Lung (tissue), 12 donors: ENCODE results near the gene MYH14. TPM values are rescaled to one million over a fixed set of nuclear protein-coding genes. Genes with fewer than 3 reads are reported as not detected.
A peak's percentile ranks its signal among the peaks of the same experiment; 100 is the strongest.

Experiments
- ATAC-seq: fragments of 200-7000 bp; cut with Tn5 transposase; one replicate; pipeline ENCODE4 v1.9.1; 2020; ENCODE audit warnings: moderate number of reproducible peaks; ENCODE audit not compliant: insufficient read depth, low FRiP score
- DNase-seq, 3 donors: peaks; one replicate each; pipeline ENCODE4 v3.0.0-alpha.2; 2013 to 2017
- H3K27ac ChIP-seq, 2 donors: one replicate each; pipeline ENCODE4 v1.5.1; 2013; ENCODE audit warnings: mild to moderate bottlenecking in 2 of 2, moderate library complexity in 2 of 2, control low read depth in 1 of 2, inconsistent platforms in 1 of 2, low read depth in 1 of 2, low read length in 1 of 2
- H3K27me3 ChIP-seq, 3 donors: one replicate each; pipeline ENCODE4 v1.5.1; 2013; ENCODE audit warnings: low read length in 2 of 3; ENCODE audit not compliant: control insufficient read depth in 3 of 3, insufficient read depth in 3 of 3
- H3K36me3 ChIP-seq, 4 donors: one replicate each; pipeline ENCODE4 v1.5.1; 2013; ENCODE audit warnings: low read length in 4 of 4, mild to moderate bottlenecking in 1 of 4, moderate library complexity in 1 of 4; ENCODE audit not compliant: control insufficient read depth in 4 of 4, insufficient read depth in 4 of 4
- H3K4me1 ChIP-seq, 5 donors: one replicate each; pipeline ENCODE4 v1.5.1; 2013; ENCODE audit warnings: low read length in 5 of 5, mild to moderate bottlenecking in 2 of 5, moderate library complexity in 1 of 5; ENCODE audit not compliant: control insufficient read depth in 5 of 5, insufficient read depth in 5 of 5
- H3K4me3 ChIP-seq: one replicate; pipeline ENCODE4 v1.5.1; 2013; ENCODE audit warnings: mild to moderate bottlenecking, control low read depth, moderate library complexity
- H3K9ac ChIP-seq, 2 donors: one replicate each; pipeline ENCODE4 v1.5.1; 2013; ENCODE audit warnings: low read length in 2 of 2, control low read depth in 1 of 2; ENCODE audit not compliant: insufficient read depth in 1 of 2
- H3K9me3 ChIP-seq, 4 donors: one replicate each; pipeline ENCODE4 v1.5.1; 2013; ENCODE audit warnings: low read length in 3 of 4, mild to moderate bottlenecking in 1 of 4, moderate library complexity in 1 of 4; ENCODE audit not compliant: control insufficient read depth in 4 of 4, insufficient read depth in 3 of 4
- CTCF ChIP-seq: IDR thresholded peaks from 2 replicates; pipeline ENCODE4 v1.5.1; 2012; ENCODE audit warnings: mild to moderate bottlenecking; ENCODE audit errors: control extremely low read depth, extremely low read depth
- WGBS, 2 donors: extraction: QIAGEN DNeasy Blood & Tissue Kit; methylation state at CpG; one replicate each; pipeline ENCODE4 v1.1.7; 2013; 5-methylcytosine and 5-hydroxymethylcytosine counted together
- polyA plus RNA-seq, 2 donors: library from polyadenylated mRNA; stranded (reverse); fragments of 200-250 nt; gene quantifications; one replicate each; pipeline ENCODE4 v1.2.1, GENCODE V29; 2013
- total RNA-seq, 2 donors: library from RNA; depleted of rRNA in 1 of 2; stranded (reverse); fragments of >200 nt in 1 of 2; gene quantifications; one replicate each; pipeline ENCODE4 v1.2.1, GENCODE V29; 2014 to 2021
- donor health status: control.
- donor health status: control.
- donor health status: Bipolar disorder and iron deficiency.
- donor health status: healthy.
- donor health status: DM: yes; HTN: yes; CAD: no.

MYH14 gene
- total and polyA plus RNA-seq, 4 donors = 48.3 to 159 (median 98.6) TPM

GRCh38 chr19:50158577-50158976 is 44.8 kb upstream of the MYH14 start:
- no peaks in the 10 kb centered on the region for H3K27me3 ChIP-seq
- no peak overlapping the region for H3K4me3 ChIP-seq
- H3K27ac ChIP-seq = no peak overlapping the region
- no peak for TF ChIP-seq CTCF
- no peak for ATAC-seq
- no peak for DNase-seq
- no peaks in the 10 kb centered on the region for H3K36me3 ChIP-seq
- peaks cover 0 to 6% (median 0%) of the 10 kb centered on the region in 5 donors for H3K4me1 ChIP-seq
- H3K9me3 ChIP-seq = peaks cover 0 to 15% (median 5%) of the 10 kb centered on the region in 4 donors
- H3K9ac ChIP-seq = no peak overlapping the region

- no peak overlapping the region for H3K27ac ChIP-seq
- DNase-seq (no peak), ATAC-seq (no peak)
- no peaks in the 10 kb centered on the region for H3K27me3 ChIP-seq
- TF ChIP-seq CTCF = no peak
- no peak overlapping the region for H3K4me3 ChIP-seq
- no peak overlapping the region for H3K9ac ChIP-seq
- no peaks in the 10 kb centered on the region for H3K36me3 ChIP-seq
- H3K9me3 ChIP-seq = peaks cover 0 to 15% (median 5%) of the 10 kb centered on the region in 4 donors
- H3K4me1 ChIP-seq = peaks cover 0 to 6% (median 0%) of the 10 kb centered on the region in 5 donors
- 97% methylated on average over 2 of the region's 2 CpGs for WGBS, 2 donors
Observed at GRCh38 chr19:50159078-50159477, 44.3 kb upstream of the MYH14 start.

- no peaks in the 10 kb centered on the region for H3K36me3 ChIP-seq
- WGBS, 2 donors = 17 to 20% methylated on average over 26 of the region's 26 CpGs
- H3K27ac ChIP-seq = no peak within 1 kb of the TSS
- H3K4me3 ChIP-seq = no peak within 1 kb of the TSS
- no peak for ATAC-seq
- no peak for TF ChIP-seq CTCF
- DNase-seq = peak in 1 of 3 donors; percentile 49
- H3K9ac ChIP-seq = no peak within 1 kb of the TSS
- peaks cover 0 to 25% (median 5%) of the 10 kb centered on the region in 5 donors for H3K4me1 ChIP-seq
- H3K27me3 ChIP-seq = no peaks in the 10 kb centered on the region
- H3K9me3 ChIP-seq = peaks cover 0 to 14% (median 5%) of the 10 kb centered on the region in 4 donors
Observed at GRCh38 chr19:50162988-50163387, 40.4 kb upstream of the MYH14 start, which contains the start of gene IZUMO2. IZUMO2 (minus strand) TSS chr19:50163281; CDS start chr19:50163194, 87 bp downstream.

- Histone ChIP-seq H3K4me1 (peaks cover 0 to 28% (median 5%) of the 10 kb centered on the region in 5 donors), H3K9ac (no peak overlapping the region), H3K27me3 (no peaks in the 10 kb centered on the region), H3K27ac (no peak overlapping the region), H3K4me3 (no peak overlapping the region), H3K36me3 (no peaks in the 10 kb centered on the region), H3K9me3 (peaks cover 0 to 3% (median 0%) of the 10 kb centered on the region in 4 donors)
- no peak for TF ChIP-seq CTCF
- 34 to 50% methylated on average over 12 of the region's 12 CpGs for WGBS, 2 donors
- DNase-seq = peak; percentile 96 to 99 (median 99)
- no peak for ATAC-seq
Observed at GRCh38 chr19:50167314-50167721, 36.1 kb upstream of the MYH14 start.
